ENCODE results near the gene ECHDC1.
"Not testable (repeated sequence)": the region's sequence is repeated elsewhere in the genome, so short reads cannot be mapped to it uniquely, and the experiment has no call there.

The ECHDC1 gene

DNA sequence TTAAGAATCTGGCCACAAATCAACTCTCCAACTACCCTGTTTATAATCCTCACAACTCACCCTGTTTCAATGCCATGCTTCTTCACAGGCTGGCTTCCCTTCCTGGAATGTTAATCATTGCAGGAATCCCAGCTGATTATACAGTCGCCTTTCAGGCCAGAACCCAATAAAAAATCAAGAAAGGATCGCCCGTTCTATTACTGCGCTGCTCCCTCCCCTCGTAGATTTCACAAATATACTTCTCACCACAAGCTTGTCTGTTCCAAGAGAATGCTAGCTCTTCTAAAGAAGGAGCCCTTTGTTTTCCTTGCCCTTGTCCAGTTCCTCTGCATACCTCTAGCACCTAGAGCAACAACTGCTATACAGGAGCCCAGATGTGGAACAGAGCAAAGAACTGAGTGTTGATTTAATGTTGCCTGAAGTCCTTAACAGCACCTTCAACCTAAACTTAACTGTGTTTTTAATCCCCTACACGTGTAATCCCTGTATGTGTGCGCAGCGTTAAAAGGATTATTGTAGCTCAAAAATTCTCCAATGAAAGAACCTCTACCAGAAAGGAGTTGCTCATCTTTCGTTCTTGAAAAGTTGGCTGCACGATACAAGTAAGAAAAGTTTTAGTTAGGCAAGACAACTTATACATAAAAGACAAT lies 988 bp downstream of the ECHDC1 start:
- peak overlapping the region; percentile 96 for H3K4me3 ChIP-seq (ENCODE audit: low read depth, low read length)

DNA sequence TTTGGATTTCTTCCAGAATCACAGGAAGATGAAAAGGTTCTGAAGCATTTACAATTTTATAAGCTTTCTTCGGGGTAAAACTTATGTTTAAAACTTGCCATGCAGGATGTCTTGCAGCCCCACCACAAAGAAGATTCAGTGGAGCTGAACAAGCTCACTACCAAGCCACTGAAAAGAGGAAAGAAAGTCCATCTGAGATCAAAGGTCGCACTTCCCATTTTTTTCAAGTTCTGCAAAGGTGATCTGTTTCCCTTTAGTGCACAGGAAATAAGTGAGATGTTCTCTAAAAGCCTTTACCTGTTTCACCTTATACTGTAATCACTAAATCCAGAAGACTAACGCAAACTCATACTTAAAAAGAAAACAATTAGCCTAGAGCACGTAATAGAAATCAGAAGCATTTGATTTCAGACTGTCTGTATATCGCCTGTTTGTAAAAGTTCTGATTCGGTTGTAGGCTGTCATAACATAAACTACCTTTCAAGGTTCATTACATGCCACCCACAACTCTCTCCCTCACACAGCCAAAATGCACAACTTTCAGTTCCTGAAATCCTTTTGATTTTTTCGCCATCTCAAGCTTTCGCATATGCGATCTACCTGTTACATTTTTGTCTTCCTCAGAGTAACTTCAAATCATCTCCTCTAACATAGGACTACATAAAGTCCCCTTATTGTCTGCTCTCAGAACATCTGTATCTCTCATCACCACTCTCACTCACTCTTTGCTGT lies 1.8 kb downstream of the ECHDC1 start:
- no peak overlapping the region for H3K4me3 ChIP-seq (ENCODE audit: low read depth, low read length)

- H3K4me3 ChIP-seq (ENCODE audit: low read depth, low read length) = no peak overlapping the region
These were observed 3.2 kb downstream of the ECHDC1 start for GRCh38 chr6:127340171-127340570.

DNA sequence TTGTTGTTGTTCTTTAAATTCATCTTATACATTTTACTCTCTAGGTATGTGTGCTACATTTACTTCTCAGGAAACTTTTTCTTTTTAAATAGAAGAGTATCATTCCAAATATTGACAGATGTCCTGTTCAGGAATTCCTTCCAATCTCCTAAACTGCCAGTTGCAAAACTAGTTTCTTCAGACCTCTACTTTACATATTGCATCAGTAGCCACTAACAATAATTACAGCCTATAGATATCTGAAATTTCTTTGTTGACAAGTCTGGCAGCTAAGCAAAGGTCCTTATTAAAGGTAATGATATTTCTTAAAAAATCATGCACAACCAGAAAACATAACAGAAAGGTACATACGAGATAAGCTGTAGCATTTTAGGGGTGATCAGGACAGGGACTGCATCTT lies 4.5 kb downstream of the ECHDC1 start:
- no peak overlapping the region for H3K4me3 ChIP-seq (ENCODE audit: low read depth, low read length)

DNA sequence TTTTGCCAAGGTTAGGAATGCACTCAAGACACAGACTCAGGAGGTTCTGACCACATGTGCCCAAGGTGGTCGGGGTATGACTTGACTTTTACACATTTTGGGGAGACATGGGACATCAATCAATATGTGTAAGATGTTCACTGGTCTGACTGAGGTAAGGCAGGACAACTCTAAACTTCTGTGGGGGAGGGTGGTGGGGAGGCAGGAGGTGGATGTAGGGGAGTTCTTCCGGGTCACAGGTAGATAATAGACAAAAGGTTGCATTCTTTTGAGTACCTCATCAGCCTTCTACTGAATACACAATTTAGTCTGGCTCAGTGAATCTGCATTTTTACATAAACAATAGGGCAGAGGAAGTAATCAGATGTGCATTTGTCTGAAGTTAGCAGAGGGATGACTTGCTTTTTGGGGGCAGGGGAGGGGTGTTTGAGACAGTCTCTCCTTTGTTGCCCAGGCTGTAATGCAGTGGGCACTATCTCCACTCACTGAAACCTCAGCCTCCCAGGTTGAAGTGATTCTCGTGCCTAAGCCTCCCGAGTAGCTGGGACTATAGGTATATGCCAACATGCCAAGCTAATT lies 10.9 kb downstream of the ECHDC1 start:
- H3K4me3 ChIP-seq (ENCODE audit: low read depth, low read length) = no peak overlapping the region

DNA sequence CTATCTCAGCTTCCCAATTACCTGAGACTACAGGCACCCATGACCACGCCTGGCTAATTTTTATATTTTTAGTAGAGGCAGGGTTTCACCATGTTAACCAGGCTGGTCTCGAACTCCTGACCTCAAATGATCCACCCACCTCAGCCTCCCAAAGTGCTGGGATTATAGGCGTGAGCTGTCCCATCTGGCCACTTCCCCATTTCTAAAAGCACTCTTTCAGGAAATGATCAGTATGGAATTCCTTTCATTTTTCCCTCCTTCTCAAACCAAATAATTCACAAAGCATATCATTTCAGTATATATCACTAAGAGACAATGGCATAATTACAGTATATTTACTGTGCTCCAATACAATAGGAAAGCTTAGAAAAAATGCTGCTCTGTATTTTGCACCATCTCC lies 12.2 kb downstream of the ECHDC1 start:
- H3K4me3 ChIP-seq (ENCODE audit: low read depth, low read length) = not testable (repeated sequence)

DNA sequence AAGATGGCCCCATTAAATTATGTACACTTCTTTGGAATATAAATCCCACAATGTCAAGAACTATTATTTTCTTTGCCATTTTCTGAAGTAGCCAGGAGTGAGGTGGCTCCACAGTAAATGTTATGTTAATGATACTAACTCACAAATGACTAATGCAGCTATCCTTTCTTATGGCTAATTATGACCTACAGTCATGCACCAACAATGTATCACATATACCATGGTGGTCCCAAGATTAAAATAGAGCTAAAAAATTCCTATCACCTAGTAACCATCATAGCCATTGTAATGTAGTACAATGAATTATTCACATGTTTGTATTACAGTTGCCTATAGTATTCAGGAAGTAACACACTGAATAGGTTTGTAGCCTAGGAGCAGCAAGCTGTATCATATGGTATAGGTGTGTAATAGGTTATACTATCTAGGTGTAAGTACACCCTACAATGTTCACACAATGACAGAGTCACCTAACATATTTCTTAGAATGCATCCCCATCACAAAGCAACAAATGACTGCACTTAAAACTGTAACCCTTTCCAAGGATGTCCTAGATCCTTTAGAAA lies 15.3 kb downstream of the ECHDC1 start:
- no peak overlapping the region for H3K4me3 ChIP-seq (ENCODE audit: low read depth, low read length)

DNA sequence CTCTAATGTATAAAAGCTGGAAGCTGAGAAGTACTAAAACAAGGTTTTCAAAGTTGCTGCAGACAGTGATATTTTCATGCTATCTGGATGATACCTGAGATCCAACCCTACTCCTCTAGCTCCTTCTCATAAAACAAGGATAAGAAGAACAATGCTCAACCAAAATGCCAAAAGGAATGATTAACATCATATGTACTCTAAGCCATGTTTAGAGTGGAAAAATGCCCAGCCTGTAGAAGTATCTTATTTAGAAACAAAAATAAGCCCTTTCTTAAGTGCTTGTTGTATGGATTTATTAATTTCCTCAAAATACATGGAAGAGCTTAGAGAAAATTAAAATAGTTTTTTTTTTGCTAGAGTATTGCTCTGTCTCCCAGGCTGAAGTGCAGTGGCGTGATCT lies 23.7 kb downstream of the ECHDC1 start:
- H3K4me3 ChIP-seq (ENCODE audit: low read depth, low read length) = no peak overlapping the region

- no peak overlapping the region for H3K4me3 ChIP-seq (ENCODE audit: low read depth, low read length)
These were observed 25.9 kb downstream of the ECHDC1 start for GRCh38 chr6:127317388-127318128.

- no peak overlapping the region for H3K4me3 ChIP-seq (ENCODE audit: low read depth, low read length)
These were observed 37.7 kb downstream of the ECHDC1 start for GRCh38 chr6:127305741-127306140.

DNA sequence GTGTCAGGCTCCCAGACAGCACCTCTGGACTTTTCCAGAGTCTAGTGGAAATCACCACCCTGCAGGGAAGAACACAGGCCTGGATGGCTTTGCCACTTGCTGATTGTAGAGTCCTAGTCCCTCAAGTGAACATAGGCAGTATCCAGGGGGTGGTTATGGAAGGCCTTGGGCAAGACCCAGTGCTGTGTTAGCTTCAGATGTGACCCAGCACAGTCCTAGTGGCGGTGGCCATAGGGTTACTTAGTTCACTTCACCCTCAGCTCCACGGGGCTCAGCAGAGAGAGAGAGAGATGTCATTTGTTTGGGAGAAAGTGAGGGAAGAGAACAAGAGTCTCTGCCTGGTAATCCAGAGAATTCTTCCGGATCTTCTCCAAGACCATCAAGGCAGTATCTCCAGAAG lies 39.5 kb downstream of the ECHDC1 start:
- H3K4me3 ChIP-seq (ENCODE audit: low read depth, low read length) = no peak overlapping the region

DNA sequence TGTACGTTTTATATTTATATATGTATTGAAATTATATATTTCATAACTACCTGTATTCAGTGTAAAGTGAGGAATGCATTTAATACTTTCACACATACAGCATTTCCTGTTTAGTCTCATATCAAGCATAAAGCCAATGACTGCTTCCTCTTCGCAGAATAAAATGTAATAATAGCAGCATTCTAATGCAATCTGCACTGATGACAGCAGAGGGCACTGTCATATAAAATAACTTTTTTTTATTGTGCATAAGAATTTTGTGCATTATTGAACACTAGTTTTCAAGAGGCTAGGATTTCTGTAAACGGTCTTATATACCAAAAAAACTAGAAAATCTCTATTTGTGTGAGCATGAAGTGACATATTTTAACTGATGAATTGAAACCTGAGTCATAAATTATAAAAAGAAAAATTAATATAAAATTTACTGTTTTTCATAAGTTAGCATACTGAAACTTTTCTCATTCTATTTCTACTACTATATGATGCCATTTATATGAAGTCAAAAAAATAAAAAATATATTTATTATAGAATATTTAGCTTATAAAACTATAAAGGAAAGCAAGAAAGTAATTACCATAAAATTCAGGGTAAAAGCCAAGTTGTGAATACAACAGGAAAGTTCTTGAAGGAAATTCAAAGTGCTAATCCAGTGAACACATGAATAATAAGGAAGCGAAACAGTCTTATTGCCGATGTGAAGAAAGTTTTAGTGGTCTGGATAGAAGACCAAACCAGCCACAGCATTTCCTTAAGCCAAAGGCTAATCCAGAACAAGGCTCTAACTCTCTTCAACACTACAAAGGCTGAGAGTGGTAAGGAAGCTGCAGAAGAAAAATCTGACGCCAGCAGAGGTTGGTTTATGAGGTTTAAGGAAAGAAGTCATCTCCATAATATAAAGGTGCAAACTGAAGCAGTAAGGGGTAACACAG lies 40.4 kb downstream of the ECHDC1 start:
- H3K4me3 ChIP-seq (ENCODE audit: low read depth, low read length) = no peak overlapping the region

- no peak overlapping the region for H3K4me3 ChIP-seq (ENCODE audit: low read depth, low read length)
These were observed 42.2 kb downstream of the ECHDC1 start for GRCh38 chr6:127301199-127301700.

- H3K4me3 ChIP-seq (ENCODE audit: low read depth, low read length) = no peak overlapping the region
These were observed 43.0 kb downstream of the ECHDC1 start for GRCh38 chr6:127300411-127300810.

- H3K4me3 ChIP-seq (ENCODE audit: low read depth, low read length) = no peak overlapping the region
These were observed 43.7 kb downstream of the ECHDC1 start for GRCh38 chr6:127299522-127300240.

DNA sequence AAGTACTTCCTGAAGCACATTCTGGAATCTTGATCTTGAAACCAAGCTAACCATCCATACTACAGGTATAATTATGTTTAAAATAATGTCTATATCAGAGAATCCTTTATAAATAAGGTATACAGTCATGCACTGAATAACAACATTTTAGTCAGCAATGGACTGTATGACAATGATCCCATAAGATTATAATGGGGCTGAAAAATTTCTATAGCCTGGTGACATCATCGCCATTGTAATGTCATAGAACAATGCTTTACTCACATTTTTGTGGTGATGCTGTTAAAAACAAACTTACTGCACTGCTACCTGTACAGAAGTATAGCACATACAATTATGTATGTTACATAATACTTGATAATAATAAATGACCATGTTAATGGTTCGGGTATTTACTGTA lies 44.9 kb downstream of the ECHDC1 start:
- no peak overlapping the region for H3K4me3 ChIP-seq (ENCODE audit: low read depth, low read length)

- no peak overlapping the region for H3K4me3 ChIP-seq (ENCODE audit: low read depth, low read length)
These were observed 45.8 kb downstream of the ECHDC1 start for GRCh38 chr6:127297502-127298070.

DNA sequence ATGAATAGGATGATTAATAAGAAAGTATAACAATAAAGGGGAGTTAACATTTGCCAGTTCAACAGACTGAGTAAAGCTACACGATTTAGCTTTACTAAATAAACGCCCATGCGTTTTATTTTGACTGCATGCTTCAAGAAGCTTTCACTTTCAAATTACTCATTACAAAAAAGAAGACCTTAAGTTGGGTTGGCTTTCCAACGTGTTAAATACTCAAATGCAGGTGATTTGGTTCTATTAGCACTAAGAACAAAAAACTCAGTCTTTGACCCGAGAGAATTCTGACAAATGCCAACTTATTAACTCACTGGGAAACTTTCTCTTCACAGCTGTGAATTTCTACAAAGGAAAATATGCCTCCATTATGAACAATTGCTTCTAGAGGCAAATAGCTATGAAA lies 51.9 kb downstream of the ECHDC1 start:
- H3K4me3 ChIP-seq (ENCODE audit: low read depth, low read length) = no peak overlapping the region
